ENCODE results near the gene EXT2.

DNA sequence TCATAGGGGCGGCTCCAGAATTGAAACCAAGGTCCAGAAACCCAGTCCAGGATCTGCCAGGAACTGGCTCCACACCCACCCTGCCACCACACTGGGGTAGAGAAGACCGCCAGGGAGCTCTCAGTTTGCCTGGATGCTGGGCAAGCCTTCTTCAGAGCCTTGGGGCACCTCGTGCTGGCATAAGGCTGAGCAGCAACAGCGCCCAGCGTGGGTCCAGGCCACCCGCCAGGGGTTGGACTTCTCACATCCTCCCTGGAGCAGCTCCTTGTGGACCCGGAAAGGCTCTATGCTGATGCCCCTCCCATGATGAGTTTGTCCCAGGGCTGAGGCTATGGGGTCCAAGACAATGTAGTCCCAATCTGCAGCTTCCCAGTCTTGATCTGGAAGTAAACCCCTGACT is 184.8 kb downstream of the EXT2 start:
- no peak for TF ChIP-seq GATA3 (IDR thresholded peaks at IDR 0.05; ENCODE audit: low read depth, low read length)
- no peak for TF ChIP-seq GATA2 (IDR thresholded peaks at IDR 0.05; ENCODE audit: low read depth, low read length)
